HG03103 (cell line): ENCODE measurements around the gene SLC37A1.
"Not testable (repeated sequence)": the region's sequence is repeated elsewhere in the genome, so short reads cannot be mapped to it uniquely, and the experiment has no call there.

Experiments used
- ATAC-seq: cut with Tn5 transposase; IDR thresholded peaks from one replicate; pipeline ENCODE4 v1.9.1; 2021; ENCODE audit warnings: low read depth; ENCODE audit not compliant: unreplicated experiment

The SLC37A1 gene

GRCh38 chr21:42628466-42629061, 114.9 kb downstream of the SLC37A1 start:
- not testable (repeated sequence) for ATAC-seq

- no peak for ATAC-seq
Observed at GRCh38 chr21:42629933-42630589, 116.4 kb downstream of the SLC37A1 start.

- no peak for ATAC-seq
Observed at GRCh38 chr21:42630626-42631025, 117.0 kb downstream of the SLC37A1 start.
